WERI-Rb-1 (cell line): ENCODE measurements around the gene PLXNA4.

Experiments
- DNase-seq: peaks from one replicate; pipeline ENCODE4 v3.0.0-alpha.2; 2020
- H3K27ac ChIP-seq: fragments of 250-450 bp; sonication (Bioruptor Pico); 2 replicates; pipeline ENCODE4 v1.5.1; 2020; ENCODE audit warnings: mild to moderate bottlenecking, moderate library complexity
- H3K27me3 ChIP-seq: fragments of 250-450 bp; sonication (Bioruptor Pico); 2 replicates; pipeline ENCODE4 v1.5.1; 2021; ENCODE audit warnings: mild to moderate bottlenecking, low read depth, moderate library complexity; ENCODE audit not compliant: insufficient read depth, severe bottlenecking
- H3K36me3 ChIP-seq: fragments of 250-450 bp; sonication (Bioruptor Pico); 2 replicates; pipeline ENCODE4 v1.5.1; 2020; ENCODE audit warnings: mild to moderate bottlenecking, moderate library complexity
- H3K4me3 ChIP-seq: 2 replicates; pipeline ENCODE4 v1.5.1; 2011; ENCODE audit warnings: low read depth, mild to moderate bottlenecking, control low read depth, low read length
- H3K9me3 ChIP-seq: fragments of 250-450 bp; sonication (Bioruptor Pico); 2 replicates; pipeline ENCODE4 v1.5.1; 2021; ENCODE audit warnings: mild to moderate bottlenecking, moderate library complexity; ENCODE audit not compliant: severe bottlenecking
- TF ChIP-seq, protein P1 (sequence below): IDR thresholded peaks from 2 replicates; pipeline ENCODE4 v1.5.1; 2011; ENCODE audit warnings: low read depth, mild to moderate bottlenecking, control low read depth, inconsistent platforms, low read length

Gene PLXNA4

DNA sequence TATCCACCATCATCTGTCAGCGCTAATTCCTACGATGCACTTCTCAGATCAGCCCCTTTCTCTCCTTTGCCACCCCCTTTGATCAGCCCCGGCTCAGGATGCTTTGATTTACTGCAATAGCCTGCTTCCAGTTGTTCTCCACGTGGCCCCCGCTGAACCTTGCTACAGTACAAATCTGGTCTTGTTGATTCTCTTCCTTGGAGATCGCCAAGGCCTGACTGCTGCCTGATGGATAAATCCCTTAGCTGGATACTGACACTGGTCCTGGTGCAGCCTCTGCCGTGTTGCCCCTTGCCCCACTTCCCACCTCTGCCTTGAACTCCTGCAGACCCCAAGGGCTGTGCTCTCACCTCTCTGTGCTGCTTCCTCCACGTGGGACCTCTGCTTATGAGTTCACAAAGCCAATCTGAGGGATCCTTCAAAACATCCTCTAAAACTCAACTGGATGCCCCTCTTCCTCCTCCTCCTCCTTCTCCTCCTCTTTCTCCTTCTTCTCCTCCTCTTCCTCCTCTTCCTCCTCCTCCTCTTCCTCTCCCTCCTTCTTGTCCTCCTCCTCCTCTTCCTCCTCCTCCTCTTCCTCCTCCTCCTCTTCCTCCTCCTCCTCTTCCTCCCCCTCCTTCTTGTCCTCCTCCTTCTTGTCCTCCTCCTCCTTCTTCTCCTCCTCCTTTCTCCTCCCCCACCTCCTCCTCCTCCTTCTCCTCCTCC lies 15.3 kb downstream of the PLXNA4 start:
- Histone ChIP-seq H3K9me3 (no peaks in the 10 kb centered on the region), H3K27ac (no peak overlapping the region), H3K27me3 (peaks cover 9% of the 10 kb centered on the region), H3K36me3 (no peaks in the 10 kb centered on the region), H3K4me3 (no peak overlapping the region)
- no peak for DNase-seq
- TF ChIP-seq, protein P1, sequence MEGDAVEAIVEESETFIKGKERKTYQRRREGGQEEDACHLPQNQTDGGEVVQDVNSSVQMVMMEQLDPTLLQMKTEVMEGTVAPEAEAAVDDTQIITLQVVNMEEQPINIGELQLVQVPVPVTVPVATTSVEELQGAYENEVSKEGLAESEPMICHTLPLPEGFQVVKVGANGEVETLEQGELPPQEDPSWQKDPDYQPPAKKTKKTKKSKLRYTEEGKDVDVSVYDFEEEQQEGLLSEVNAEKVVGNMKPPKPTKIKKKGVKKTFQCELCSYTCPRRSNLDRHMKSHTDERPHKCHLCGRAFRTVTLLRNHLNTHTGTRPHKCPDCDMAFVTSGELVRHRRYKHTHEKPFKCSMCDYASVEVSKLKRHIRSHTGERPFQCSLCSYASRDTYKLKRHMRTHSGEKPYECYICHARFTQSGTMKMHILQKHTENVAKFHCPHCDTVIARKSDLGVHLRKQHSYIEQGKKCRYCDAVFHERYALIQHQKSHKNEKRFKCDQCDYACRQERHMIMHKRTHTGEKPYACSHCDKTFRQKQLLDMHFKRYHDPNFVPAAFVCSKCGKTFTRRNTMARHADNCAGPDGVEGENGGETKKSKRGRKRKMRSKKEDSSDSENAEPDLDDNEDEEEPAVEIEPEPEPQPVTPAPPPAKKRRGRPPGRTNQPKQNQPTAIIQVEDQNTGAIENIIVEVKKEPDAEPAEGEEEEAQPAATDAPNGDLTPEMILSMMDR: no peak

DNA sequence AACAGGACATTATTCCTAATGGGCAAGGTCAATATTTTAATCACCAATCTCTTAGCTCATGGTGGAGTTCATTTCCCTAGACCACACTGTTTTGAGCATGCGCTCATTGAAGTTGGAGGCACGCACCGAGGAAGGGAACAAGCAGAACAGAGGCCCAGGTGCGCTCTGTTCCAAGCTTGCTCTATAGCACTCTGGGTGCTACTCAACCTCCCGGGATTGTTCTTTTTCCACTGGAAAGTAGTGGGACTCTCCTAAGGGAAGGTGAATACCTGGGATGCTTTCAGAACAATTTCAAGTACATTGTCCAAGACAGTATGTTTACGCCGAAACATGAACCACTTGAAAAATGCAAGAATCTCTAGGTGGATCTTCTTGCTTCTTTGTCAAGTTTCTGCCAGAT lies 16.2 kb downstream of the PLXNA4 start:
- Histone ChIP-seq H3K36me3 (no peaks in the 10 kb centered on the region), H3K4me3 (no peak overlapping the region), H3K27ac (no peak overlapping the region), H3K27me3 (peaks cover 9% of the 10 kb centered on the region), H3K9me3 (no peaks in the 10 kb centered on the region)
- TF ChIP-seq, protein P1: no peak
- no peak for DNase-seq

DNA sequence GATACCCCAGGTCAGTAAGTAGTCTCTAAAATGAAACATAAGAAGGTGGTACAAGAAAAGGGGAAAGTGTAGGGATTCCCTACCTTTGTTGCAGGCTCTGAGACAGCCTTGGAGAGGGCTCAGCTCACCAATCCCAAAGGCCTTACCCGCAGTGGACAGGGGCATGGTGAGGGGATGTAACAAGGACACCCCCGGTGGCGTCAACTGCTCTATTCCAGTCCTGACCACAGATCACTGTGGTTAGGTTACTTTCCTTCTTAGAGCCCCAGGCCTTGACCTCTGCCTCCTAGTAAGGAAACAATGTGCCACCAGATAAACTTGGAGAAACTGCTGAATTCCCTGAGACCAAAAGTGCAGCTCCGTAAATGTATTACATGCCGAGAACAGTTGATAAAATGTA lies 17.5 kb downstream of the PLXNA4 start:
- TF ChIP-seq, protein P1: peak; percentile 20; the same call in 1 of the 2 replicates
- peaks cover 5% of the 10 kb centered on the region for H3K27me3 ChIP-seq

DNA sequence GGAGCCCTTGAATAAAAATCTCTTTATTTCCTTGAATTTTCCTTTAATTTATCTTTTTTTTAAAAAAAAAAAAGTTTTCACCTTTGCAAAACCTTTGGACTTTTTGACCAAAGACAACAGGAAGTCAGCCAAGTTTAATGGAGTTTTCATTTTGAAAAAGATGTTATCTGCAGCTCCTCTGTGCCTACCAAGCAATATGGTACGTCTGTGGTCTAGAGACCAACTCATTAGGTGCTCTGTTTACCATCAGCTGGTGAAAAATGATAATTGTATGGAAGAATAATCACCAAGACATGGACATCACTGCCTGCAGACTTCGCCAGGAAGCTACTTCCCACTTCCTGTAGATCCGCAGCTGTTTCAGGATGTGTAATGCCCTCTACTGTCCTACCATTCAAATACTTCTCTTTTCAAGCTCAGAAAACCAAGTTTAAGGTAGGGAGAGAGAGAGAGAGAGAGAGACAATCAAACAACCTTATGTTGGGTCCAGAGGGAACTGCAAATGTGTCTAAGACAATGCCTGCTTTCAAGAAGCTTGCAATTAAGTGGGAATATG lies 18.7 kb downstream of the PLXNA4 start:
- Histone ChIP-seq H3K27ac (no peak overlapping the region), H3K9me3 (no peaks in the 10 kb centered on the region), H3K27me3 (peaks cover 5% of the 10 kb centered on the region), H3K36me3 (no peaks in the 10 kb centered on the region), H3K4me3 (no peak overlapping the region)
- no peak for DNase-seq
- TF ChIP-seq, protein P1: peak; percentile 49; the same call in 1 of the 2 replicates

More for the DNA sequence above, 17.5 kb downstream of the PLXNA4 start:
- DNase-seq: no peak
- Histone ChIP-seq H3K36me3 (no peaks in the 10 kb centered on the region), H3K4me3 (no peak overlapping the region), H3K27ac (no peak overlapping the region), H3K9me3 (no peaks in the 10 kb centered on the region)

DNA sequence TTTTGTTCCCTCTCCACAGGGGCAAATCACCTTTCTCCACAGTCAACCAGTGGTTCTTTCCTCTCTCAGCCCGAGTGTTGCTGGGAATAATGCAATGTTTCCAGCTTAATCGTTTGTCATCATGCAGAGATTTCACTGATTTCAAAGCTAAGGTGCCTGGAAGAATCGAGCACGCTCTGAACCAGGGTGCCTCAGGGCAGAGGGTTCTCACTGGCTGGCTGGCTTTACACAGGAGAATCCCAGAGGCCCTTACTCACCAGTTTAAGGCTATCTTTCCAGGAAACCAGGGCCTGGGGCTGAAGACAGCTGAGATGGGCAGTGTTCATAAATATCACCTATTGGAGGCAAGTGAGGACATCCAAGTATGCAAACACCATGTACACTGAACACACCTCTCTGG lies 21.8 kb downstream of the PLXNA4 start:
- no peaks in the 10 kb centered on the region for H3K36me3 ChIP-seq
- H3K4me3 ChIP-seq: no peak overlapping the region
- H3K27ac ChIP-seq: no peak overlapping the region
- peaks cover 5% of the 10 kb centered on the region for H3K9me3 ChIP-seq
- TF ChIP-seq, protein P1: no peak
- DNase-seq: no peak
- H3K27me3 ChIP-seq: no peaks in the 10 kb centered on the region
